Measurements from ENCODE around the gene ZNF662. TPM values are rescaled to one million over a fixed set of nuclear protein-coding genes. Genes with fewer than 3 reads are reported as not detected.

The ZNF662 gene
- total RNA-seq (10 to 100 TPM; 17.6 to 19.5 TPM), polyA plus RNA-seq (1 to 10 TPM in 1 of 3 donors, under 1 TPM in 2; 0.22 to 1.1 (median 0.36) TPM), total RNA-seq (8.2 to 22.3 (median 11.1) reads per million in 6 experiments)

GRCh38 chr3:42906070-42906847, at the start of gene ZNF662:
TSS of gene ZNF662 (plus strand) at chr3:42906142. CDS start at chr3:42908115, 1,973 bp downstream.
- DNase-seq (peak in 9 of 10 donors; percentile 5 to 67 (median 40)), ATAC-seq (peak; percentile 88 to 89)
- Mint-ChIP-seq H3K4me1 (peaks cover 14 to 25% (median 20%) of the 10 kb centered on the region in 4 donors), H3K9me3 (peaks cover 0 to 32% (median 16%) of the 10 kb centered on the region in 9 donors), H3K4me3 (peak within 1 kb of the TSS; percentile 67 to 96 (median 86)), H3K27me3 (peaks cover 0 to 32% (median 3%) of the 10 kb centered on the region in 5 donors), H3K36me3 (peaks cover 14 to 27% (median 21%) of the 10 kb centered on the region in 3 donors), H3K27ac (peak within 1 kb of the TSS; percentile 16 to 93 (median 76))
- POLR2A ChIA-PET = no interaction called here

GRCh38 chr3:42856544-42856943, 49.4 kb upstream of the ZNF662 start:
- peaks cover 5 to 22% (median 18%) of the 10 kb centered on the region in 5 donors for H3K27me3 Mint-ChIP-seq
- POLR2A ChIA-PET = interaction anchor here (0.7 kb wide), 1 partner anchor 169 kb away, joined by 4 read pairs; no protein-coding TSS in a partner anchor
- H3K4me3 Mint-ChIP-seq = no peak overlapping the region
- H3K27ac Mint-ChIP-seq = no peak overlapping the region
- DNase-seq (no peak), ATAC-seq (no peak)
- peaks cover 0 to 13% (median 3%) of the 10 kb centered on the region in 3 donors for H3K36me3 Mint-ChIP-seq
- H3K9me3 Mint-ChIP-seq = peaks cover 0 to 11% (median 3%) of the 10 kb centered on the region in 9 donors
- peaks cover 0 to 6% (median 0%) of the 10 kb centered on the region in 4 donors for H3K4me1 Mint-ChIP-seq

DNA sequence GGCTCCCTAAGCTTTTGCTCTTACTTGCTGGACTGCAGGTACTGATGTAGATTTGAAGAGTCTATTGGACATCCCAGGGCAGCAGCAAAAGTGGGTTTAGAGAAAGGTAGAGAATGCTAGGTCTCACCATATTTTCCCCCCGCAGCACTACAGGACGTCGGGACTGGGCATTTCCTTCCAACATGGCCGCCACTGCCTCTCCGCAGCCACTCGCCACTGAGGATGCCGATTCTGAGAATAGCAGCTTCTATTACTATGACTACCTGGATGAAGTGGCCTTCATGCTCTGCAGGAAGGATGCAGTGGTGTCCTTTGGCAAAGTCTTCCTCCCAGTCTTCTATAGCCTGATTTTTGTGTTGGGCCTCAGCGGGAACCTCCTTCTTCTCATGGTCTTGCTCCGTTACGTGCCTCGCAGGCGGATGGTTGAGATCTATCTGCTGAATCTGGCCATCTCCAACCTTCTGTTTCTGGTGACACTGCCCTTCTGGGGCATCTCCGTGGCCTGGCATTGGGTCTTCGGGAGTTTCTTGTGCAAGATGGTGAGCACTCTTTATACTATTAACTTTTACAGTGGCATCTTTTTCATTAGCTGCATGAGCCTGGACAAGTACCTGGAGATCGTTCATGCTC, 41.5 kb upstream of the ZNF662 start:
- Mint-ChIP-seq H3K9me3 (peaks cover 0 to 11% (median 3%) of the 10 kb centered on the region in 9 donors), H3K27me3 (peaks cover 2 to 16% (median 3%) of the 10 kb centered on the region in 5 donors), H3K36me3 (peaks cover 0 to 7% (median 0%) of the 10 kb centered on the region in 3 donors), H3K4me3 (no peak overlapping the region), H3K27ac (no peak overlapping the region), H3K4me1 (peaks cover 0 to 2% (median 0%) of the 10 kb centered on the region in 4 donors)
- no peak for DNase-seq
- ATAC-seq = no peak
- POLR2A ChIA-PET = no interaction called here

DNA sequence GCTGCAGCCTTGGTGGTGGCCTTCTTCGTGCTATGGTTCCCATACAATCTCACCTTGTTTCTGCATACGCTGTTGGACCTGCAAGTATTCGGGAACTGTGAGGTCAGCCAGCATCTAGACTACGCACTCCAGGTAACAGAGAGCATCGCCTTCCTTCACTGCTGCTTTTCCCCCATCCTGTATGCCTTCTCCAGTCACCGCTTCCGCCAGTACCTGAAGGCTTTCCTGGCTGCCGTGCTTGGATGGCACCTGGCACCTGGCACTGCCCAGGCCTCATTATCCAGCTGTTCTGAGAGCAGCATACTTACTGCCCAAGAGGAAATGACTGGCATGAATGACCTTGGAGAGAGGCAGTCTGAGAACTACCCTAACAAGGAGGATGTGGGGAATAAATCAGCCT, 40.7 kb upstream of the ZNF662 start:
- H3K36me3 Mint-ChIP-seq = peaks cover 0 to 7% (median 0%) of the 10 kb centered on the region in 3 donors
- H3K9me3 Mint-ChIP-seq = peaks cover 0 to 9% (median 3%) of the 10 kb centered on the region in 9 donors
- H3K27ac Mint-ChIP-seq = no peak overlapping the region
- no peak for ATAC-seq
- POLR2A ChIA-PET = no interaction called here
- no peak for DNase-seq
- peaks cover 0 to 2% (median 0%) of the 10 kb centered on the region in 4 donors for H3K4me1 Mint-ChIP-seq
- no peak overlapping the region for H3K4me3 Mint-ChIP-seq
- peaks cover 2 to 11% (median 3%) of the 10 kb centered on the region in 5 donors for H3K27me3 Mint-ChIP-seq

- Mint-ChIP-seq H3K27me3 (peaks cover 0 to 3% (median 2%) of the 10 kb centered on the region in 5 donors), H3K4me3 (no peak overlapping the region), H3K27ac (peak overlapping the region in 1 of 10 donors; percentile 30), H3K36me3 (no peaks in the 10 kb centered on the region), H3K9me3 (no peaks in the 10 kb centered on the region), H3K4me1 (peaks cover 0 to 2% (median 0%) of the 10 kb centered on the region in 4 donors)
- no peak for DNase-seq
- ATAC-seq = no peak
- POLR2A ChIA-PET = interaction anchor here (0.7 kb wide), 1 partner anchor 25 kb away, joined by 3 read pairs; no protein-coding TSS in a partner anchor
These were observed 38.8 kb upstream of the ZNF662 start for GRCh38 chr3:42867138-42867537.

DNA sequence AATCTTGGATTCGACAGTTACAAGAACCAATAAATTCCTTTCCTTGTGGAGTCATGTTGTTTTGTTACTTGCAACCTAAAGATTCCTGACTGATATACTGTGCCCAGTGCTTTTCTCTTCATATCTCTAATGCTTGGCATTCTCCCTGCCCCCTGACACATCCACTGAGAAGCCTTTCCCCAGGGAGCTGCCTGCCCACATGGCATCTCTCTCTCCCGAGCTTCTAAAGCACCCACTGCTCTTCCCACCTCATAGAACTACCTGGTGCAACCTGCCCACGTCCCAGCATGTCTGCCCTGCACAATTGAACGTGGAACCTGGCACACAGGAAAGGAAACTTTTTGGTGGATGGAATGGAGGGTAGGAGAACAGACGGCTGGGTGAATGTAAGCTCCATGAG, 37.1 kb upstream of the ZNF662 start:
- no peak for DNase-seq
- POLR2A ChIA-PET = no interaction called here
- H3K36me3 Mint-ChIP-seq = no peaks in the 10 kb centered on the region
- no peak overlapping the region for H3K4me3 Mint-ChIP-seq
- no peaks in the 10 kb centered on the region for H3K9me3 Mint-ChIP-seq
- peaks cover 0 to 12% (median 5%) of the 10 kb centered on the region in 5 donors for H3K27me3 Mint-ChIP-seq
- ATAC-seq = no peak
- H3K27ac Mint-ChIP-seq = peak overlapping the region in 1 of 10 donors; percentile 83
- peaks cover 0 to 2% (median 0%) of the 10 kb centered on the region in 4 donors for H3K4me1 Mint-ChIP-seq

DNA sequence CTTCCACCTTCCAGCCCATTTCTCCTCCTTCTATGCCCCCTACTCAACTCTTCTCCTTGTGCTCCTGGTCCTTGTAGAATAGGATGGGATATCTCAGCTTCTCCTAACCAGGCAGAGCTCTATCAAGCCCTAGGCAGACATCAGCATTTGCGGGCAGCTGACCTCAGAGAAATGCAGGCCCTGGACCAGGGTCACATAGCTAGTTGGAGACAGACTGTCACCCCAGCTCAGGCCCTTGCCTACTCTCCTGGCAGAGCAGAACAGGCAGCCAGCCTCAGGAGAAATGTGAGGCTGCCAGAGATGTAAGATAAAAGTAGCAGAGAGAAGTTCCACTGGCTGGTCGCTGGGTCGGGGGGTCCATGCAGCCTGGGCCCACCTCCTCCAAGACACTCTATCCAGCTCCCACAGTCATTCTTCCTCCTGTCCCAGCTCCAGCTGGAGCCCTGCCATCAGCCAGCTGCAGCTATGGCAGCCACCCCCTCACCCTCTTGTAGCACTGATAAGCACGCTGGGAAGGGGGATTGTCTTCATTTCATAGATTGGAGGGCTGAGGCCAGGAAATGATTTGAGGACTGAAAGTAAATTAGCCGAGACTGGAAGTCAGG, 34.2 kb upstream of the ZNF662 start:
- Mint-ChIP-seq H3K9me3 (no peaks in the 10 kb centered on the region), H3K4me3 (no peak overlapping the region), H3K36me3 (no peaks in the 10 kb centered on the region), H3K27ac (no peak overlapping the region), H3K4me1 (no peaks in the 10 kb centered on the region), H3K27me3 (peaks cover 0 to 12% (median 5%) of the 10 kb centered on the region in 5 donors)
- POLR2A ChIA-PET = no interaction called here
- DNase-seq = no peak
- no peak for ATAC-seq

- no peaks in the 10 kb centered on the region for H3K4me1 Mint-ChIP-seq
- DNase-seq (no peak), ATAC-seq (no peak)
- H3K27me3 Mint-ChIP-seq = peaks cover 0 to 12% (median 5%) of the 10 kb centered on the region in 5 donors
- H3K9me3 Mint-ChIP-seq = no peaks in the 10 kb centered on the region
- POLR2A ChIA-PET = no interaction called here
- H3K4me3 Mint-ChIP-seq = no peak overlapping the region
- H3K36me3 Mint-ChIP-seq = no peaks in the 10 kb centered on the region
- no peak overlapping the region for H3K27ac Mint-ChIP-seq
These were observed 33.2 kb upstream of the ZNF662 start for GRCh38 chr3:42872718-42873117.

DNA sequence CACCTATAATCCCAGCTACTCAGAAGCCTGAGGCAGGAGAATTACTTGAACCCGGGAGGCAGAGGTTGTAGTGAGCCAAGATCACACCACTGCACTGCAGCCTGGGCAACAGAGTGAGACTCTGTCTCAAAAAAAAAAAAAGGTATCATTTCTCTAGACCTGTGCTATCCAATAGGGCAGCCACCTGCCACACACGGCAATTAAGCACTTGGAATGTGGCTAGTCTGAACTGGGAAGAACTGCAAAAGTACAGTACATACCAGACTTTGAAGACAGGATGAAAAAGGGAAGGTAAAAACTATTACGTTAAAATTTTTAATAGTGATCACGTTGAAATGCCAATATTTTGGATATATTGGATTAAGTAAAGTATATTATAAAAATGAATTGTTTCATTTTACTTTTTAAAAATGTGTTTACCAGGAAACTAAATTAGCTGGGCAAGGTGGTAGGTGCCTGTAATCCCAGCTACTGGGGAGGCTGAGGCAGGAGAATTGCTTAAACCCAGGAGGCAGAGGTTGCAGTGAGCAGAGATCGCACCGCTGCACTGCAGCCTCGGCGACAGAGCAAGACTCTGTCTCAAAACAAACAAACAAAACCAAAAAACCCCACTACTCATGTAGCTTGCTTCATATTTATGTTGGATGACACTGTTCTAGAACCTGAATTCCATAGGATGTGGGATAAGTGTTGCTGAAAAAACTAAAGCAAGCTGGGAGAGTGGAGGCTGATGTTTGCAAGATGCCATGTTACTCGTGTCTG, 32.5 kb upstream of the ZNF662 start:
- Mint-ChIP-seq H3K27me3 (peaks cover 0 to 12% (median 5%) of the 10 kb centered on the region in 5 donors), H3K36me3 (no peaks in the 10 kb centered on the region), H3K4me3 (no peak overlapping the region), H3K27ac (no peak overlapping the region), H3K9me3 (no peaks in the 10 kb centered on the region), H3K4me1 (no peaks in the 10 kb centered on the region)
- POLR2A ChIA-PET = no interaction called here
- no peak for ATAC-seq
- no peak for DNase-seq

DNA sequence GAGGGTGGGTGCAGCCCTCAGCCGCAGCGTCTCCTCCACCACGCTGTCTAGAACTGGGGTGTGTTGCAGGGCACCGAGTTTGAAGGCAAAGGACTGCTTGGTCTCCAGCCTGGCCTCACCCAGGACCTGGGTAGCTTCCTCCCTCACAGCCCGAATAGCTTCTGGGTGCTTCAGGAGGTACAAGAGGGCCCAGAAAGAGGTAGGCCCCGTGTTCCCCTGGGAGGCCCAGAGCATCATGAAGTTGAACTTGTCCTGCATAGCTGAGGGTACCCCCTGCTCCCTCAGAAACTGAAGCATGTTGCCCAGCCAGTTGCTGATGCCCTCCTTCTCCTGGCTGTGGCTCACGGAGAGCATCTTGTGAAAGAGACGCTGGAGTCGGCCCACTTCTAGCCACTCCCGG, 31.2 kb upstream of the ZNF662 start:
- no peaks in the 10 kb centered on the region for H3K36me3 Mint-ChIP-seq
- peaks cover 0 to 12% (median 2%) of the 10 kb centered on the region in 5 donors for H3K27me3 Mint-ChIP-seq
- no peaks in the 10 kb centered on the region for H3K9me3 Mint-ChIP-seq
- POLR2A ChIA-PET = no interaction called here
- no peak overlapping the region for H3K4me3 Mint-ChIP-seq
- DNase-seq (no peak), ATAC-seq (no peak)
- no peak overlapping the region for H3K27ac Mint-ChIP-seq
- H3K4me1 Mint-ChIP-seq = no peaks in the 10 kb centered on the region

GRCh38 chr3:42875325-42876151, 30.4 kb upstream of the ZNF662 start, which contains the start of gene CYP8B1:
TSS of gene CYP8B1 (minus strand) at chr3:42875879. CDS start at chr3:42875816, 63 bp downstream.
- Mint-ChIP-seq H3K4me3 (no peak within 1 kb of the TSS), H3K27me3 (peaks cover 0 to 12% (median 2%) of the 10 kb centered on the region in 5 donors), H3K27ac (no peak within 1 kb of the TSS), H3K9me3 (no peaks in the 10 kb centered on the region), H3K4me1 (peaks cover 3 to 5% (median 4%) of the 10 kb centered on the region in 4 donors), H3K36me3 (no peaks in the 10 kb centered on the region)
- ATAC-seq = no peak
- POLR2A ChIA-PET = no interaction called here
- DNase-seq = no peak
